Epithelial cell of esophagus (primary cell): Measurements from ENCODE around the gene FASLG.

Source experiments
- DNase-seq: peaks from one replicate; pipeline ENCODE4 v3.0.0; 2010; ENCODE audit warnings: low read depth
- H3K4me3 ChIP-seq: 2 replicates; pipeline ENCODE4 v1.5.1; 2011; ENCODE audit warnings: mild to moderate bottlenecking, low read length, control low read depth
- CTCF ChIP-seq: IDR thresholded peaks from 2 replicates; pipeline ENCODE4 v1.5.1; 2011; ENCODE audit warnings: low read depth, mild to moderate bottlenecking, low read length, control low read depth, inconsistent platforms; ENCODE audit not compliant: insufficient read depth; ENCODE audit errors: missing control alignments

FASLG gene

GRCh38 chr1:172711558-172711957 is 52.7 kb downstream of the FASLG start:
- H3K4me3 ChIP-seq = no peak overlapping the region
- no peak for TF ChIP-seq CTCF
- DNase-seq = no peak

- DNase-seq = no peak
- no peak overlapping the region for H3K4me3 ChIP-seq
- no peak for TF ChIP-seq CTCF
Observed at GRCh38 chr1:172713466-172713865, 54.6 kb downstream of the FASLG start.
